ENCODE data around the gene DDX1.
"Not testable (repeated sequence)": the region's sequence is repeated elsewhere in the genome, so short reads cannot be mapped to it uniquely, and the experiment has no call there.

Gene DDX1

GRCh38 chr2:15594291-15595256 is 2.9 kb downstream of the DDX1 start:
- in situ Hi-C loops (cut with MboI; ENCODE audit: low sequenced_read_pairs) = no loop called here

GRCh38 chr2:15595342-15595905 is 3.8 kb downstream of the DDX1 start:
- in situ Hi-C loops (cut with MboI; ENCODE audit: low sequenced_read_pairs) = no loop called here

- in situ Hi-C loops (cut with MboI; ENCODE audit: low sequenced_read_pairs) = no loop called here
These were observed 4.3 kb downstream of the DDX1 start for GRCh38 chr2:15595936-15596335.

GRCh38 chr2:15596350-15596749 is 4.7 kb downstream of the DDX1 start:
- in situ Hi-C loops (cut with MboI; ENCODE audit: low sequenced_read_pairs) = no loop called here

GRCh38 chr2:15596968-15597367 is 5.3 kb downstream of the DDX1 start:
- in situ Hi-C loops (cut with MboI; ENCODE audit: low sequenced_read_pairs) = no loop called here

- in situ Hi-C loops (cut with MboI; ENCODE audit: low sequenced_read_pairs) = no loop called here
These were observed 8.3 kb downstream of the DDX1 start for GRCh38 chr2:15599994-15600393.

- in situ Hi-C loops (cut with MboI; ENCODE audit: low sequenced_read_pairs) = no loop called here
These were observed 10.0 kb downstream of the DDX1 start for GRCh38 chr2:15601681-15602080.

GRCh38 chr2:15602393-15602792 is 10.7 kb downstream of the DDX1 start:
- in situ Hi-C loops (cut with MboI; ENCODE audit: low sequenced_read_pairs) = no loop called here

- in situ Hi-C loops (cut with MboI; ENCODE audit: low sequenced_read_pairs) = no loop called here
These were observed 11.5 kb downstream of the DDX1 start for GRCh38 chr2:15603044-15603765.

GRCh38 chr2:15603948-15604347 is 12.3 kb downstream of the DDX1 start:
- in situ Hi-C loops (cut with MboI; ENCODE audit: low sequenced_read_pairs) = no loop called here

- in situ Hi-C loops (cut with MboI; ENCODE audit: low sequenced_read_pairs) = no loop called here
These were observed 14.1 kb downstream of the DDX1 start for GRCh38 chr2:15605721-15606120.

- in situ Hi-C loops (cut with MboI; ENCODE audit: low sequenced_read_pairs) = no loop called here
These were observed 15.1 kb downstream of the DDX1 start for GRCh38 chr2:15606481-15607441.

- in situ Hi-C loops (cut with MboI; ENCODE audit: low sequenced_read_pairs) = no loop called here
These were observed 16.2 kb downstream of the DDX1 start for GRCh38 chr2:15607709-15608391.

- in situ Hi-C loops (cut with MboI; ENCODE audit: low sequenced_read_pairs) = no loop called here
These were observed 16.7 kb downstream of the DDX1 start for GRCh38 chr2:15608392-15608761.

- in situ Hi-C loops (cut with MboI; ENCODE audit: low sequenced_read_pairs) = no loop called here
These were observed 17.8 kb downstream of the DDX1 start for GRCh38 chr2:15609341-15610042.

GRCh38 chr2:15610430-15610952 is 18.8 kb downstream of the DDX1 start:
- in situ Hi-C loops (cut with MboI; ENCODE audit: low sequenced_read_pairs) = no loop called here

- in situ Hi-C loops (cut with MboI; ENCODE audit: low sequenced_read_pairs) = not testable (repeated sequence)
These were observed 20.4 kb downstream of the DDX1 start for GRCh38 chr2:15612101-15612500.

GRCh38 chr2:15613736-15614429 is 22.2 kb downstream of the DDX1 start:
- in situ Hi-C loops (cut with MboI; ENCODE audit: low sequenced_read_pairs) = no loop called here

Measured in hTERT RPE-1 (cell line).